Measurements from ENCODE around the gene RPL36.

DNA sequence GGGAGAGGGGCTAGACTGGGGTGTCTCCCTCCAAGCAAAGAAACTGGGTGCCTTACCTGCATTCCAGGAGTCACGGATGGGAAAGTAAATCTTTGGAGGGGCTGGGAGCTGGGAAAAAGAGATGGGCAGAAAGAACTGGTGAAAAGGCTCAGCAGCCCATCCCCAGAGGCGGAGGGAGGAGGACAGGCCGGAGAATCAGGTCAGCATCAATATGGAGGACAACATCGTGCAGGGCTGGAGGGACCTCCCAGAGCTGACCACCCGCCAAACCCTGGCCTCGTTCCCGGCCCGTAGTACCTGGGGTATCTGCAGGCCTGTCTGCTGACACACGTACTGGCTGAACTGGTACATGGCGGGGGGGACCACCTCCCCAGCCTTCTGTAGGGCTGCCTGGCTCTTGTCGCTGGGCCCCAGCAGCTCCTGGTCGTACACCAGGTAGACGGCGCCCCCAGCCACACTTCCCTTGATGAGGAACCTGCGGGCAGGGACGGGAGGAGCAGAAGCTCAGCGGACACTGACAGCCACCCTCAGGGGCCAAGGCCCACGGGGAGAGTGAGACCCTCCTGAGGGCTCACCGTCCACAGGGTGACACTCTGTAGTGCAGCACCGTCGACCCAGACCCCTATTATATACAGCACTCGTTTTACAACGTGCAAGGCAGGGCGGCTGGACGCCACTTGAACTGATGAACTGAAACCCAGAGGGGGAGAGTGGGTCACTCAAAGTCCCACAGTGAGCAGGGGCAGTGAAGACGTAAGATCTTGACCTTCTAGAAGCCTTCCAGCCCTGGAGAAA lies 10.6 kb upstream of the RPL36 start:
- TF ChIP-seq, protein P1, sequence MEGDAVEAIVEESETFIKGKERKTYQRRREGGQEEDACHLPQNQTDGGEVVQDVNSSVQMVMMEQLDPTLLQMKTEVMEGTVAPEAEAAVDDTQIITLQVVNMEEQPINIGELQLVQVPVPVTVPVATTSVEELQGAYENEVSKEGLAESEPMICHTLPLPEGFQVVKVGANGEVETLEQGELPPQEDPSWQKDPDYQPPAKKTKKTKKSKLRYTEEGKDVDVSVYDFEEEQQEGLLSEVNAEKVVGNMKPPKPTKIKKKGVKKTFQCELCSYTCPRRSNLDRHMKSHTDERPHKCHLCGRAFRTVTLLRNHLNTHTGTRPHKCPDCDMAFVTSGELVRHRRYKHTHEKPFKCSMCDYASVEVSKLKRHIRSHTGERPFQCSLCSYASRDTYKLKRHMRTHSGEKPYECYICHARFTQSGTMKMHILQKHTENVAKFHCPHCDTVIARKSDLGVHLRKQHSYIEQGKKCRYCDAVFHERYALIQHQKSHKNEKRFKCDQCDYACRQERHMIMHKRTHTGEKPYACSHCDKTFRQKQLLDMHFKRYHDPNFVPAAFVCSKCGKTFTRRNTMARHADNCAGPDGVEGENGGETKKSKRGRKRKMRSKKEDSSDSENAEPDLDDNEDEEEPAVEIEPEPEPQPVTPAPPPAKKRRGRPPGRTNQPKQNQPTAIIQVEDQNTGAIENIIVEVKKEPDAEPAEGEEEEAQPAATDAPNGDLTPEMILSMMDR (conservative IDR thresholded peaks at IDR 0.05; ENCODE audit: low read length): no peak
- TF ChIP-seq EZH2phosphoT487 (IDR thresholded peaks at IDR 0.05; ENCODE audit: borderline replicate concordance): no peak

Measured in Loucy (cell line).